Body of pancreas (tissue), 4 donors: Measurements from ENCODE around the gene EP400.

Source experiments
- CTCF ChIP-seq, 7 experiments: fragments of 450-650 bp in 4 of 7; fragments of 200-600 bp in 3 of 7; sonication (generic) in 3 of 7; IDR thresholded peaks; one replicate each; pipeline ENCODE4 v1.5.1; 2016 to 2019; ENCODE audit warnings: antibody characterized with exemption in 7 of 7
- POLR2A ChIP-seq, 3 donors: fragments of 450-650 bp; IDR thresholded peaks; one replicate each; pipeline ENCODE4 v1.6.1; 2016; ENCODE audit warnings: antibody characterized with exemption in 3 of 3, mild to moderate bottlenecking in 2 of 3

GRCh38 chr12:132019891-132020290 is 70.1 kb downstream of the EP400 start:
- TF ChIP-seq CTCF (IDR thresholded peaks at IDR 0.05) (no peak), POLR2A (IDR thresholded peaks at IDR 0.05) (no peak)
